Ovary (tissue), 9 donors: Measurements from ENCODE around the gene SART1. TPM values are rescaled to one million over a fixed set of nuclear protein-coding genes. Genes with fewer than 3 reads are reported as not detected.

Experiments used
- DNase-seq, 5 donors: peaks; one replicate each; pipeline ENCODE4 v3.0.0-alpha.2; 2019 to 2020
- H3K27ac ChIP-seq, 2 donors: fragments of 200-600 bp; one replicate each; pipeline versions ENCODE4 v1.5.1 to v1.8.0; 2019 to 2022
- H3K27me3 ChIP-seq: fragments of 200-600 bp; one replicate; pipeline ENCODE4 v1.8.0; 2022
- H3K36me3 ChIP-seq: fragments of 200-600 bp; sonication (generic); one replicate; pipeline ENCODE4 v1.5.1; 2019
- H3K4me1 ChIP-seq: one replicate; pipeline ENCODE4 v1.8.1; 2013; ENCODE audit warnings: mild to moderate bottlenecking, moderate library complexity; ENCODE audit not compliant: insufficient read depth
- H3K4me3 ChIP-seq: fragments of 200-600 bp; sonication (generic); one replicate; pipeline ENCODE4 v1.5.1; 2017
- H3K9me3 ChIP-seq, 2 donors: fragments of 200-600 bp in 1 of 2; sonication (generic) in 1 of 2; one replicate each; pipeline versions ENCODE4 v1.5.1 to v1.8.1; 2013 to 2019; ENCODE audit warnings: mild to moderate bottlenecking in 1 of 2, moderate library complexity in 1 of 2
- EP300 ChIP-seq: sonication (generic); formaldehyde crosslinking; IDR thresholded peaks from one replicate; pipeline ENCODE4 v1.6.1; 2017; ENCODE audit warnings: antibody characterized with exemption
- POLR2A ChIP-seq: fragments of 450-650 bp; IDR thresholded peaks from one replicate; pipeline ENCODE4 v1.6.1; 2017; ENCODE audit warnings: antibody characterized with exemption, mild to moderate bottlenecking, moderate library complexity
- WGBS, 3 donors: extraction: QIAGEN DNeasy Blood & Tissue Kit in 1 of 3; methylation state at CpG; one replicate each; pipeline versions ENCODE4 v1.1.5 to v1.1.7; 2013 to 2017; 5-methylcytosine and 5-hydroxymethylcytosine counted together
- intact Hi-C, 4 donors: fragments of 100-400 bp; cut with DNase I; formaldehyde crosslinking; loops; one replicate each; pipeline versions ENCODE4 v1.11.0 to v1.15.1; 2022 to 2023
- polyA plus RNA-seq, 2 donors: library from polyadenylated mRNA; stranded (reverse); fragments of 200-250 nt in 1 of 2; fragments of 350-450 nt in 1 of 2; fragmentation: Illumina TruSeq in 1 of 2; extraction: RNeasy Lipid Tissue Mini Kit (QIAGEN cat#74804) in 1 of 2; gene quantifications; one replicate each; pipeline ENCODE4 v1.2.3, GENCODE V29; 2013 to 2014
- total RNA-seq, 7 donors: library from RNA; depleted of rRNA in 2 of 7; stranded (reverse); fragments of >200 nt in 2 of 7; fragmentation: NEBNext Ultra II Directional in 3 of 7; extraction: Animal tissue kit (Norgen Biotek cat#: 25700) in 3 of 7; gene quantifications; one replicate each; pipeline versions ENCODE4 v1.1.0 to v1.2.4, GENCODE V29; 2016 to 2023
- TF ChIP-seq, protein P1 (sequence below), 3 donors: fragments of 450-650 bp in 2 of 3; fragments of 200-600 bp in 1 of 3; IDR thresholded peaks; one replicate each; pipeline versions ENCODE4 v1.5.1 to v1.8.0; 2016 to 2022; ENCODE audit warnings: antibody characterized with exemption in 3 of 3, mild to moderate bottlenecking in 1 of 3
- donor health status: DM: no; HTN: no; CAD: no; lungs with moderate emphysema.
- donor health status: DM: no; HTN: no; CAD: no.
- donor health status: Bipolar disorder and iron deficiency.
- donor health status: DM: yes; HTN: yes; CAD: no.
- donor health status: DM: no; HTN: no; CAD: no.
- donor health status: DM: yes; HTN: yes; CAD: no.

The SART1 gene
- total and polyA plus RNA-seq, 9 donors = 8.8 to 64.9 (median 55.7) TPM

- intact Hi-C loops = no loop called here
- Histone ChIP-seq H3K4me1 (no peaks in the 10 kb centered on the region), H3K27ac (no peak overlapping the region), H3K36me3 (no peaks in the 10 kb centered on the region), H3K4me3 (no peak overlapping the region), H3K27me3 (no peaks in the 10 kb centered on the region), H3K9me3 (no peaks in the 10 kb centered on the region)
- no peak for TF ChIP-seq POLR2A
- TF ChIP-seq, protein P1, sequence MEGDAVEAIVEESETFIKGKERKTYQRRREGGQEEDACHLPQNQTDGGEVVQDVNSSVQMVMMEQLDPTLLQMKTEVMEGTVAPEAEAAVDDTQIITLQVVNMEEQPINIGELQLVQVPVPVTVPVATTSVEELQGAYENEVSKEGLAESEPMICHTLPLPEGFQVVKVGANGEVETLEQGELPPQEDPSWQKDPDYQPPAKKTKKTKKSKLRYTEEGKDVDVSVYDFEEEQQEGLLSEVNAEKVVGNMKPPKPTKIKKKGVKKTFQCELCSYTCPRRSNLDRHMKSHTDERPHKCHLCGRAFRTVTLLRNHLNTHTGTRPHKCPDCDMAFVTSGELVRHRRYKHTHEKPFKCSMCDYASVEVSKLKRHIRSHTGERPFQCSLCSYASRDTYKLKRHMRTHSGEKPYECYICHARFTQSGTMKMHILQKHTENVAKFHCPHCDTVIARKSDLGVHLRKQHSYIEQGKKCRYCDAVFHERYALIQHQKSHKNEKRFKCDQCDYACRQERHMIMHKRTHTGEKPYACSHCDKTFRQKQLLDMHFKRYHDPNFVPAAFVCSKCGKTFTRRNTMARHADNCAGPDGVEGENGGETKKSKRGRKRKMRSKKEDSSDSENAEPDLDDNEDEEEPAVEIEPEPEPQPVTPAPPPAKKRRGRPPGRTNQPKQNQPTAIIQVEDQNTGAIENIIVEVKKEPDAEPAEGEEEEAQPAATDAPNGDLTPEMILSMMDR (IDR thresholded peaks at IDR 0.05) = no peak
- no peak for TF ChIP-seq EP300
- 47 to 53% (median 50%) methylated on average over 12 of the region's 12 CpGs for WGBS, 3 donors
- no peak for DNase-seq
Observed at GRCh38 chr11:66012946-66013761, 51.6 kb downstream of the SART1 start.

GRCh38 chr11:66013762-66014100 is 52.2 kb downstream of the SART1 start:
- no peaks in the 10 kb centered on the region for H3K36me3 ChIP-seq
- H3K9me3 ChIP-seq = no peaks in the 10 kb centered on the region
- TF ChIP-seq POLR2A (no peak), EP300 (no peak)
- TF ChIP-seq, protein P1 (IDR thresholded peaks at IDR 0.05) = no peak
- H3K4me3 ChIP-seq = no peak overlapping the region
- intact Hi-C loops = no loop called here
- DNase-seq = no peak
- no peaks in the 10 kb centered on the region for H3K27me3 ChIP-seq
- no peaks in the 10 kb centered on the region for H3K4me1 ChIP-seq
- 53 to 54% (median 53%) methylated on average over 7 of the region's 7 CpGs for WGBS, 3 donors
- no peak overlapping the region for H3K27ac ChIP-seq

DNA sequence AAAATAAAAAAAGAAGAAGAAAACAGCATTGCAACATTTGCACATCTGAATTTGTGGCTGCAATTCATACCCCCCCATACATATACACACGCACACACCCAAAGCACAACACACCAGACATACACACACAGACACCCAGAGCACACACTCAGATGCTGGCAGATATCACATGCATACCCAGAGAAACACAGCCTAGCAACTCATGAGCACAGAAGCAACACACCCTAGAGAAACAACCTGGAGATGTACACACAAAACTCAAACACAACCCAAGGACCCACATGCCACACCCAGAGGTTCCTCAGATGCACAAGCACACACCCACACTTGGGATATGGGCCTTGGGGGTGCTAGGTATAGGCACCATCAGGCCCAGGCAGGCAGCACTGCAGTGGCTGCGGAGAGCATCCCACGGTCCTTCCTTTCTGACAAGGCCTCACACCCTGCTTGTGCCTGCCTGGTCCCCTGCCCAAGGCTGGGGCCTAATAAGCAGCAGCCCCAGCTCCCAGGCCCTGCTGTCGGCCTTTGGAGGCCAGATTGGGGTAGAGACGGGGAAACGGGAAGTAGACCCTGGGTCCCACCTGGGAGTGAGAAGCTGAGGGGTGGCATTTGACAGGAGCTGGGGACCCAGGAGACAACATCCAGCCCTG is 53.4 kb downstream of the SART1 start:
- DNase-seq = no peak
- TF ChIP-seq, protein P1 (IDR thresholded peaks at IDR 0.05) = no peak
- TF ChIP-seq EP300 (no peak), POLR2A (no peak)
- no peak overlapping the region for H3K4me3 ChIP-seq
- 82 to 86% (median 85%) methylated on average over 6 of the region's 6 CpGs for WGBS, 3 donors
- intact Hi-C loops = no loop called here
- no peaks in the 10 kb centered on the region for H3K4me1 ChIP-seq
- H3K27ac ChIP-seq = no peak overlapping the region
- no peaks in the 10 kb centered on the region for H3K36me3 ChIP-seq
- H3K9me3 ChIP-seq = no peaks in the 10 kb centered on the region
- no peaks in the 10 kb centered on the region for H3K27me3 ChIP-seq

- 69 to 75% (median 75%) methylated on average over 7 of the region's 7 CpGs for WGBS, 3 donors
- Histone ChIP-seq H3K36me3 (no peaks in the 10 kb centered on the region), H3K27ac (no peak overlapping the region), H3K4me3 (no peak overlapping the region), H3K4me1 (no peaks in the 10 kb centered on the region), H3K9me3 (no peaks in the 10 kb centered on the region), H3K27me3 (no peaks in the 10 kb centered on the region)
- TF ChIP-seq, protein P1 (IDR thresholded peaks at IDR 0.05) = no peak
- no peak for TF ChIP-seq EP300
- no peak for TF ChIP-seq POLR2A
- no peak for DNase-seq
- intact Hi-C loops = no loop called here
Observed at GRCh38 chr11:66015454-66015881, 53.9 kb downstream of the SART1 start.
